Activated CD4-positive, alpha-beta T cell treated with anti-CD3 and anti-CD28 coated beads, Interleukin-2, amount 10 ng/mL, durations not matched to agents 7 days and 5 days (primary cell): ENCODE data around the gene VIPR2. TPM values are rescaled to one million over a fixed set of nuclear protein-coding genes. Genes with fewer than 3 reads are reported as not detected.
A peak's percentile ranks its signal among the peaks of the same experiment; 100 is the strongest.

Experiments used
- CTCF ChIA-PET: fragments of 350-600 bp; sonication (Branson Sonifier 250); formaldehyde crosslinking; loops from one replicate; lab custom pipeline; 2021; ENCODE audit warnings: antibody characterized with exemption; lab: Charles Lee
- POLR2A ChIA-PET: fragments of 350-600 bp; sonication (Branson Sonifier 250); formaldehyde crosslinking; loops from one replicate; lab custom pipeline; 2021; ENCODE audit warnings: antibody characterized with exemption; lab: Charles Lee
- DNase-seq: peaks from one replicate; pipeline ENCODE4 v3.0.0-alpha.2; 2020
- H3K27ac Mint-ChIP-seq: one replicate; pipeline ENCODE4 v1.8.0; 2021; ENCODE audit warnings: mild to moderate bottlenecking, moderate library complexity, mixed read lengths
- H3K27me3 Mint-ChIP-seq: one replicate; pipeline ENCODE4 v1.8.0; 2021; ENCODE audit warnings: mixed read lengths
- H3K36me3 Mint-ChIP-seq: one replicate; pipeline ENCODE4 v1.8.0; 2021; ENCODE audit warnings: low read depth, mixed read lengths
- H3K4me1 Mint-ChIP-seq: one replicate; pipeline ENCODE4 v1.8.0; 2021; ENCODE audit warnings: mixed read lengths
- H3K4me3 Mint-ChIP-seq: one replicate; pipeline ENCODE4 v1.8.0; 2021; ENCODE audit warnings: mild to moderate bottlenecking, moderate library complexity, mixed read lengths
- H3K9me3 Mint-ChIP-seq: one replicate; pipeline ENCODE4 v1.8.0; 2021; ENCODE audit warnings: mixed read lengths
- total RNA-seq, 2 experiments: library from RNA; stranded (reverse); gene quantifications; one replicate each; pipeline ENCODE4 v1.2.3, GENCODE V29; 2021

The VIPR2 gene
- total RNA-seq, 2 experiments from 2014 or later, result not detected

- H3K4me1 Mint-ChIP-seq, result peaks cover 2% of the 10 kb centered on the region
- no peak overlapping the region for H3K27ac Mint-ChIP-seq
- H3K27me3 Mint-ChIP-seq, result peaks cover 7% of the 10 kb centered on the region
- POLR2A ChIA-PET, result no interaction called here
- H3K9me3 Mint-ChIP-seq, result no peaks in the 10 kb centered on the region
- DNase-seq, result no peak
- CTCF ChIA-PET, result interaction anchor here (0.9 kb wide), 1 partner anchor 34 kb away, joined by 3 read pairs; no protein-coding TSS in a partner anchor
- no peak overlapping the region for H3K4me3 Mint-ChIP-seq
- H3K36me3 Mint-ChIP-seq, result no peaks in the 10 kb centered on the region
Observed at GRCh38 chr7:159076333-159076732, 68.3 kb downstream of the VIPR2 start.

- Mint-ChIP-seq H3K4me1 (peaks cover 8% of the 10 kb centered on the region), H3K9me3 (no peaks in the 10 kb centered on the region), H3K36me3 (no peaks in the 10 kb centered on the region), H3K4me3 (no peak overlapping the region), H3K27ac (no peak overlapping the region), H3K27me3 (peaks cover 7% of the 10 kb centered on the region)
- DNase-seq, result no peak
- CTCF ChIA-PET, result interaction anchor here (0.9 kb wide), 1 partner anchor 33 kb away, joined by 3 read pairs; no protein-coding TSS in a partner anchor
- POLR2A ChIA-PET, result no interaction called here
Observed at GRCh38 chr7:159075563-159076238, 69.0 kb downstream of the VIPR2 start.

- no peak overlapping the region for H3K4me3 Mint-ChIP-seq
- H3K4me1 Mint-ChIP-seq, result peaks cover 31% of the 10 kb centered on the region
- POLR2A ChIA-PET, result no interaction called here
- H3K36me3 Mint-ChIP-seq, result no peaks in the 10 kb centered on the region
- no peak for DNase-seq
- no peak overlapping the region for H3K27ac Mint-ChIP-seq
- no peaks in the 10 kb centered on the region for H3K27me3 Mint-ChIP-seq
- CTCF ChIA-PET, result no interaction called here
- H3K9me3 Mint-ChIP-seq, result no peaks in the 10 kb centered on the region
Observed at GRCh38 chr7:159071260-159071659, 73.4 kb downstream of the VIPR2 start.

- Mint-ChIP-seq H3K9me3 (no peaks in the 10 kb centered on the region), H3K4me3 (no peak overlapping the region), H3K27me3 (no peaks in the 10 kb centered on the region), H3K27ac (no peak overlapping the region), H3K4me1 (peaks cover 31% of the 10 kb centered on the region), H3K36me3 (no peaks in the 10 kb centered on the region)
- ChIA-PET CTCF (interaction anchor here (0.6 kb wide), 1 partner anchor 183 kb away, joined by 3 read pairs; no protein-coding TSS in a partner anchor), POLR2A (no interaction called here)
- DNase-seq, result peak; percentile 21
Observed at GRCh38 chr7:159070431-159071148, 74.1 kb downstream of the VIPR2 start.

- no peaks in the 10 kb centered on the region for H3K27me3 Mint-ChIP-seq
- ChIA-PET CTCF (no interaction called here), POLR2A (no interaction called here)
- H3K36me3 Mint-ChIP-seq, result no peaks in the 10 kb centered on the region
- H3K27ac Mint-ChIP-seq, result no peak overlapping the region
- no peak overlapping the region for H3K4me3 Mint-ChIP-seq
- no peaks in the 10 kb centered on the region for H3K9me3 Mint-ChIP-seq
- peaks cover 31% of the 10 kb centered on the region for H3K4me1 Mint-ChIP-seq
- DNase-seq, result no peak
Observed at GRCh38 chr7:159068893-159069448, 75.7 kb downstream of the VIPR2 start.

GRCh38 chr7:159068488-159068811, 76.2 kb downstream of the VIPR2 start:
- H3K4me1 Mint-ChIP-seq, result peaks cover 31% of the 10 kb centered on the region
- no peaks in the 10 kb centered on the region for H3K36me3 Mint-ChIP-seq
- H3K27ac Mint-ChIP-seq, result peak overlapping the region; percentile 66
- POLR2A ChIA-PET, result no interaction called here
- no peak overlapping the region for H3K4me3 Mint-ChIP-seq
- no peak for DNase-seq
- CTCF ChIA-PET, result no interaction called here
- no peaks in the 10 kb centered on the region for H3K27me3 Mint-ChIP-seq
- no peaks in the 10 kb centered on the region for H3K9me3 Mint-ChIP-seq

GRCh38 chr7:159067576-159068487, 76.8 kb downstream of the VIPR2 start:
- Mint-ChIP-seq H3K4me3 (no peak overlapping the region), H3K4me1 (peaks cover 31% of the 10 kb centered on the region), H3K27me3 (no peaks in the 10 kb centered on the region), H3K27ac (peak overlapping the region; percentile 31), H3K9me3 (no peaks in the 10 kb centered on the region), H3K36me3 (no peaks in the 10 kb centered on the region)
- POLR2A ChIA-PET, result no interaction called here
- no peak for DNase-seq
- CTCF ChIA-PET, result no interaction called here

- no peak overlapping the region for H3K4me3 Mint-ChIP-seq
- H3K36me3 Mint-ChIP-seq, result peaks cover 3% of the 10 kb centered on the region
- no peak overlapping the region for H3K27ac Mint-ChIP-seq
- POLR2A ChIA-PET, result no interaction called here
- CTCF ChIA-PET, result no interaction called here
- DNase-seq, result no peak
- H3K27me3 Mint-ChIP-seq, result peaks cover 2% of the 10 kb centered on the region
- no peaks in the 10 kb centered on the region for H3K9me3 Mint-ChIP-seq
- H3K4me1 Mint-ChIP-seq, result peaks cover 31% of the 10 kb centered on the region
Observed at GRCh38 chr7:159066816-159067575, 77.7 kb downstream of the VIPR2 start.

GRCh38 chr7:159065852-159066480, 78.7 kb downstream of the VIPR2 start:
- H3K4me3 Mint-ChIP-seq, result no peak overlapping the region
- H3K4me1 Mint-ChIP-seq, result peaks cover 26% of the 10 kb centered on the region
- no peaks in the 10 kb centered on the region for H3K9me3 Mint-ChIP-seq
- peaks cover 2% of the 10 kb centered on the region for H3K27me3 Mint-ChIP-seq
- ChIA-PET POLR2A (no interaction called here), CTCF (no interaction called here)
- no peak overlapping the region for H3K27ac Mint-ChIP-seq
- H3K36me3 Mint-ChIP-seq, result peaks cover 3% of the 10 kb centered on the region
- DNase-seq, result no peak

- no peak overlapping the region for H3K27ac Mint-ChIP-seq
- H3K4me3 Mint-ChIP-seq, result no peak overlapping the region
- peaks cover 3% of the 10 kb centered on the region for H3K36me3 Mint-ChIP-seq
- no peak for DNase-seq
- peaks cover 17% of the 10 kb centered on the region for H3K4me1 Mint-ChIP-seq
- ChIA-PET POLR2A (interaction anchor here (0.6 kb wide), 1 partner anchor 366 kb away, joined by 3 read pairs; no protein-coding TSS in a partner anchor), CTCF (no interaction called here)
- no peaks in the 10 kb centered on the region for H3K9me3 Mint-ChIP-seq
- H3K27me3 Mint-ChIP-seq, result peaks cover 2% of the 10 kb centered on the region
Observed at GRCh38 chr7:159064816-159065510, 79.7 kb downstream of the VIPR2 start.

GRCh38 chr7:159064121-159064815, 80.4 kb downstream of the VIPR2 start:
- Mint-ChIP-seq H3K4me1 (peaks cover 12% of the 10 kb centered on the region), H3K36me3 (peaks cover 3% of the 10 kb centered on the region), H3K27me3 (peaks cover 2% of the 10 kb centered on the region), H3K9me3 (no peaks in the 10 kb centered on the region), H3K27ac (no peak overlapping the region), H3K4me3 (no peak overlapping the region)
- CTCF ChIA-PET, result no interaction called here
- POLR2A ChIA-PET, result interaction anchor here (0.6 kb wide), 1 partner anchor 365 kb away, joined by 3 read pairs; no protein-coding TSS in a partner anchor
- DNase-seq, result no peak
